ENCODE data around the gene CCNI. TPM values are rescaled to one million over a fixed set of nuclear protein-coding genes. Genes with fewer than 3 reads are reported as not detected.

CCNI gene
- total RNA-seq, 1 experiment from 2014 or later, result 208 TPM

DNA sequence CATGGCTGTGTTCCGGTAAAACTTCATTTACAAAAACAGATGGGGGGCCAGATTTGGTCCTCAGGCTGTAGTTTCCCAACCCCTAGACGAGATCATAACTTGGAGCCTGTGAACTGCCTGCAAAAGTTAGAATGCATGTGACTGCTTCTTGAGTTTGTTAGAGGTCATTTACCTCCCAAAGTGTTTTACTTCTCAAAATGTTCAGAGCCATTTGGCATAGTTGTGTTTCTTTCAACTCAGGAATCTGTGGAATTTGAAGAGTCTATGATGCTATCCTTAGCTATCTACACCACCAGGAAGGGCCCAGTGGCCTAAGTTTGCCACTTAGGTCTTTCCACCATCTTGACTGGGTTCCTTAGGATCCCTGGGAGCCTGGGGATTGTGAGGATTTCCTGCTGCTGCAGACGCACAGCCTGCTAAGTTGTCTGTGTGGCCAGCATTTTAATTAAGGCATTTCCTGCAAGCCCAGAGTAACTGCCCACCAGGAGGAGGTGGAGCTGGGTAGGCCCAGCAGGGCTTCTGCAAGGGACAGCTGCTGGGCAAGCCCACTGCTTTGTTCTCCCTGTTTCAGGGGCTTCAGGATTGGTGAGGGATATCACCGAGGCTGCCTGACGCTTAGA, 53.1 kb downstream of the CCNI start:
- DNase-seq (ENCODE audit: low read depth, low spot score) (no peak), ATAC-seq (no peak)
- ChIA-PET CTCF (no interaction called here), POLR2A (no interaction called here), RAD21 (ENCODE audit: low non-redundant PET in 1 of 2, low total read pairs in 2 of 2, uncharacterized antibody in 2 of 2, unreplicated experiment in 2 of 2) (no interaction called here)
- Histone ChIP-seq H3K27ac (ENCODE audit: low read depth, low read length) (no peak overlapping the region), H3K79me2 (ENCODE audit: insufficient read depth, low read length) (no peaks in the 10 kb centered on the region), H3K9me3 (ENCODE audit: control insufficient read depth in 1 of 2, insufficient read depth in 1 of 2, low read depth in 1 of 2, low read length in 2 of 2) (no peaks in the 10 kb centered on the region), H4K20me1 (ENCODE audit: insufficient read depth) (no peaks in the 10 kb centered on the region), H3K4me2 (ENCODE audit: low read length) (no peak overlapping the region), H3K9me2 (ENCODE audit: insufficient read depth) (no peaks in the 10 kb centered on the region), H3K4me1 (ENCODE audit: control insufficient read depth in 1 of 2, insufficient read depth in 2 of 2, low read length in 2 of 2) (no peaks in the 10 kb centered on the region), H3K36me3 (ENCODE audit: control insufficient read depth in 1 of 2, insufficient read depth in 2 of 2, low read length in 2 of 2) (peaks cover 0 to 10% of the 10 kb centered on the region in 2 experiments; a peak in 2 of 4 replicates), H3K9ac (ENCODE audit: low read length) (no peak overlapping the region), H2AFZ (ENCODE audit: low read depth, low read length, poor library complexity, severe bottlenecking) (no peak overlapping the region), H3K27me3 (ENCODE audit: insufficient read depth, low read length) (no peaks in the 10 kb centered on the region), H3K4me3 (replicated peaks in 1 of 2; ENCODE audit: low read depth in 1 of 2, low read length in 2 of 2) (no peak overlapping the region)
- TF ChIP-seq CEBPB (IDR thresholded peaks at IDR 0.05; ENCODE audit: low read depth) (no peak), FOSL1 (IDR thresholded peaks at IDR 0.05; ENCODE audit: low read depth) (no peak)
- intact Hi-C loops (cut with micrococcal nuclease), result no loop called here
- no TSS peak for BruUV-seq (replicated peaks)

GRCh38 chr4:77021614-77022089, 54.1 kb downstream of the CCNI start:
- CTCF ChIA-PET, result no interaction called here
- Histone ChIP-seq H4K20me1 (ENCODE audit: insufficient read depth) (no peaks in the 10 kb centered on the region), H2AFZ (ENCODE audit: low read depth, low read length, poor library complexity, severe bottlenecking) (no peak overlapping the region), H3K9me2 (ENCODE audit: insufficient read depth) (no peaks in the 10 kb centered on the region), H3K27me3 (ENCODE audit: insufficient read depth, low read length) (no peaks in the 10 kb centered on the region), H3K9ac (ENCODE audit: low read length) (no peak overlapping the region), H3K79me2 (ENCODE audit: insufficient read depth, low read length) (no peaks in the 10 kb centered on the region), H3K4me2 (ENCODE audit: low read length) (no peak overlapping the region), H3K9me3 (ENCODE audit: control insufficient read depth in 1 of 2, insufficient read depth in 1 of 2, low read depth in 1 of 2, low read length in 2 of 2) (no peaks in the 10 kb centered on the region), H3K4me3 (replicated peaks in 1 of 2; ENCODE audit: low read depth in 1 of 2, low read length in 2 of 2) (no peak overlapping the region), H3K36me3 (ENCODE audit: control insufficient read depth in 1 of 2, insufficient read depth in 2 of 2, low read length in 2 of 2) (peaks cover 0 to 10% of the 10 kb centered on the region in 2 experiments; a peak in 2 of 4 replicates), H3K27ac (ENCODE audit: low read depth, low read length) (no peak overlapping the region), H3K4me1 (ENCODE audit: control insufficient read depth in 1 of 2, insufficient read depth in 2 of 2, low read length in 2 of 2) (no peaks in the 10 kb centered on the region)
- intact Hi-C loops (cut with micrococcal nuclease), result no loop called here
- no TSS peak for BruUV-seq (replicated peaks)
- no peak for DNase-seq (ENCODE audit: low read depth, low spot score)
- RAD21 ChIA-PET (ENCODE audit: low non-redundant PET in 1 of 2, low total read pairs in 2 of 2, uncharacterized antibody in 2 of 2, unreplicated experiment in 2 of 2), result no interaction called here
- TF ChIP-seq, protein P1, sequence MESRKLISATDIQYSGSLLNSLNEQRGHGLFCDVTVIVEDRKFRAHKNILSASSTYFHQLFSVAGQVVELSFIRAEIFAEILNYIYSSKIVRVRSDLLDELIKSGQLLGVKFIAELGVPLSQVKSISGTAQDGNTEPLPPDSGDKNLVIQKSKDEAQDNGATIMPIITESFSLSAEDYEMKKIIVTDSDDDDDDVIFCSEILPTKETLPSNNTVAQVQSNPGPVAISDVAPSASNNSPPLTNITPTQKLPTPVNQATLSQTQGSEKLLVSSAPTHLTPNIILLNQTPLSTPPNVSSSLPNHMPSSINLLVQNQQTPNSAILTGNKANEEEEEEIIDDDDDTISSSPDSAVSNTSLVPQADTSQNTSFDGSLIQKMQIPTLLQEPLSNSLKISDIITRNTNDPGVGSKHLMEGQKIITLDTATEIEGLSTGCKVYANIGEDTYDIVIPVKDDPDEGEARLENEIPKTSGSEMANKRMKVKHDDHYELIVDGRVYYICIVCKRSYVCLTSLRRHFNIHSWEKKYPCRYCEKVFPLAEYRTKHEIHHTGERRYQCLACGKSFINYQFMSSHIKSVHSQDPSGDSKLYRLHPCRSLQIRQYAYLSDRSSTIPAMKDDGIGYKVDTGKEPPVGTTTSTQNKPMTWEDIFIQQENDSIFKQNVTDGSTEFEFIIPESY (IDR thresholded peaks at IDR 0.05; ENCODE audit: extremely low read depth, insufficient replicate concordance, low read length), result no peak
- TF ChIP-seq POLR2A (IDR thresholded peaks at IDR 0.05; ENCODE audit: borderline replicate concordance, extremely low read depth, insufficient read depth, insufficient read length) (no peak), FOSL1 (IDR thresholded peaks at IDR 0.05; ENCODE audit: low read depth) (no peak), EZH2 (IDR thresholded peaks at IDR 0.05) (no peak), ZNF274 (IDR thresholded peaks at IDR 0.05; ENCODE audit: low read depth, low read length) (no peak), YY1 (IDR thresholded peaks at IDR 0.05; ENCODE audit: extremely low read depth, insufficient replicate concordance, low read depth, low read length) (no peak), JUND (IDR thresholded peaks at IDR 0.05) (no peak), SIN3A (IDR thresholded peaks at IDR 0.05; ENCODE audit: low read depth) (no peak), CEBPB (IDR thresholded peaks at IDR 0.05; ENCODE audit: low read depth) (no peak), EGR1 (IDR thresholded peaks at IDR 0.05; ENCODE audit: low read depth) (no peak), SP1 (IDR thresholded peaks at IDR 0.05; ENCODE audit: low read depth) (no peak), TCF7L2 (IDR thresholded peaks at IDR 0.05; ENCODE audit: borderline replicate concordance, extremely low read depth, insufficient read depth, insufficient read length) (no peak), ZFX (IDR thresholded peaks at IDR 0.05) (no peak), EZH2phosphoT487 (IDR thresholded peaks at IDR 0.05; ENCODE audit: borderline replicate concordance) (no peak), ATF3 (IDR thresholded peaks at IDR 0.05) (no peak)
- TF ChIP-seq, protein P2, sequence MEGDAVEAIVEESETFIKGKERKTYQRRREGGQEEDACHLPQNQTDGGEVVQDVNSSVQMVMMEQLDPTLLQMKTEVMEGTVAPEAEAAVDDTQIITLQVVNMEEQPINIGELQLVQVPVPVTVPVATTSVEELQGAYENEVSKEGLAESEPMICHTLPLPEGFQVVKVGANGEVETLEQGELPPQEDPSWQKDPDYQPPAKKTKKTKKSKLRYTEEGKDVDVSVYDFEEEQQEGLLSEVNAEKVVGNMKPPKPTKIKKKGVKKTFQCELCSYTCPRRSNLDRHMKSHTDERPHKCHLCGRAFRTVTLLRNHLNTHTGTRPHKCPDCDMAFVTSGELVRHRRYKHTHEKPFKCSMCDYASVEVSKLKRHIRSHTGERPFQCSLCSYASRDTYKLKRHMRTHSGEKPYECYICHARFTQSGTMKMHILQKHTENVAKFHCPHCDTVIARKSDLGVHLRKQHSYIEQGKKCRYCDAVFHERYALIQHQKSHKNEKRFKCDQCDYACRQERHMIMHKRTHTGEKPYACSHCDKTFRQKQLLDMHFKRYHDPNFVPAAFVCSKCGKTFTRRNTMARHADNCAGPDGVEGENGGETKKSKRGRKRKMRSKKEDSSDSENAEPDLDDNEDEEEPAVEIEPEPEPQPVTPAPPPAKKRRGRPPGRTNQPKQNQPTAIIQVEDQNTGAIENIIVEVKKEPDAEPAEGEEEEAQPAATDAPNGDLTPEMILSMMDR (IDR thresholded peaks at IDR 0.05 in 2 of 3, conservative IDR thresholded peaks at IDR 0.05 in 1 of 3; ENCODE audit: borderline replicate concordance in 1 of 3, insufficient read depth in 1 of 3, low read depth in 2 of 3, low read length in 2 of 3), result no peak
- TF ChIP-seq, protein P3, sequence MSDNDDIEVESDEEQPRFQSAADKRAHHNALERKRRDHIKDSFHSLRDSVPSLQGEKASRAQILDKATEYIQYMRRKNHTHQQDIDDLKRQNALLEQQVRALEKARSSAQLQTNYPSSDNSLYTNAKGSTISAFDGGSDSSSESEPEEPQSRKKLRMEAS (IDR thresholded peaks at IDR 0.05), result no peak
- ATAC-seq, result no peak
- POLR2A ChIA-PET, result no interaction called here
